ENCODE measurements around the gene TCTN2. TPM values are rescaled to one million over a fixed set of nuclear protein-coding genes. Genes with fewer than 3 reads are reported as not detected.

TCTN2 gene
- total RNA-seq, 1 experiment from 2014 or later: 11.5 TPM

DNA sequence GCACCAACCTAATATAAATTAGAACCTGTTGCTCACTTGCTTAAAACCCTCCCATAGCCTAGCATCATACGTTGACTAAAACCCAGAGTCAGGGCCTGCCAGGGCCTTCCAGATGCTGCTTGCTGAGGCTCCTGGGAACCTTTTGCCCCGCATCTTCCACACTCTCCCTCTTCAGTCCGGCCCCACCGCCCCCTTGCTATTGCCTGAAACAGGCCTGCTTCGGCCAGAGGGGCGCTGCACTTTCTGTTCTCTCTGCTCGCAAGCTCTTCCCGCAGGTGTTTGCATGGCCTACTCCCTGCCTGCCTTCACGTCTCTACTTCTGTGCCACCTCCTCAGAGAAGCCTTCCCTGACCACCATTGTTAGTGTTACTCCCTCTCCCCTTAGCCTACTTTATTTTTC lies 13.7 kb upstream of the TCTN2 start:
- H3K4me1 Mint-ChIP-seq (ENCODE audit: low read depth, unreplicated experiment): no peaks in the 10 kb centered on the region
- peaks cover 20% of the 10 kb centered on the region for H3K36me3 Mint-ChIP-seq (ENCODE audit: insufficient read depth, unreplicated experiment)
- no TSS peak for BruUV-seq (replicated peaks)
- CTCF ChIA-PET: no interaction called here
- H3K9me3 Mint-ChIP-seq (ENCODE audit: low read depth, unreplicated experiment): no peaks in the 10 kb centered on the region
- no peaks in the 10 kb centered on the region for H3K27me3 Mint-ChIP-seq (ENCODE audit: unreplicated experiment)
- no peak overlapping the region for H3K4me3 Mint-ChIP-seq (ENCODE audit: low read depth, unreplicated experiment)
- DNase-seq: no peak
- H3K27ac Mint-ChIP-seq (ENCODE audit: unreplicated experiment): no peak overlapping the region
- TF ChIP-seq, protein P1, sequence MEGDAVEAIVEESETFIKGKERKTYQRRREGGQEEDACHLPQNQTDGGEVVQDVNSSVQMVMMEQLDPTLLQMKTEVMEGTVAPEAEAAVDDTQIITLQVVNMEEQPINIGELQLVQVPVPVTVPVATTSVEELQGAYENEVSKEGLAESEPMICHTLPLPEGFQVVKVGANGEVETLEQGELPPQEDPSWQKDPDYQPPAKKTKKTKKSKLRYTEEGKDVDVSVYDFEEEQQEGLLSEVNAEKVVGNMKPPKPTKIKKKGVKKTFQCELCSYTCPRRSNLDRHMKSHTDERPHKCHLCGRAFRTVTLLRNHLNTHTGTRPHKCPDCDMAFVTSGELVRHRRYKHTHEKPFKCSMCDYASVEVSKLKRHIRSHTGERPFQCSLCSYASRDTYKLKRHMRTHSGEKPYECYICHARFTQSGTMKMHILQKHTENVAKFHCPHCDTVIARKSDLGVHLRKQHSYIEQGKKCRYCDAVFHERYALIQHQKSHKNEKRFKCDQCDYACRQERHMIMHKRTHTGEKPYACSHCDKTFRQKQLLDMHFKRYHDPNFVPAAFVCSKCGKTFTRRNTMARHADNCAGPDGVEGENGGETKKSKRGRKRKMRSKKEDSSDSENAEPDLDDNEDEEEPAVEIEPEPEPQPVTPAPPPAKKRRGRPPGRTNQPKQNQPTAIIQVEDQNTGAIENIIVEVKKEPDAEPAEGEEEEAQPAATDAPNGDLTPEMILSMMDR (IDR thresholded peaks at IDR 0.05; ENCODE audit: unreplicated experiment): no peak
- intact Hi-C loops (cut with micrococcal nuclease; ENCODE audit: unreplicated experiment): no loop called here

DNA sequence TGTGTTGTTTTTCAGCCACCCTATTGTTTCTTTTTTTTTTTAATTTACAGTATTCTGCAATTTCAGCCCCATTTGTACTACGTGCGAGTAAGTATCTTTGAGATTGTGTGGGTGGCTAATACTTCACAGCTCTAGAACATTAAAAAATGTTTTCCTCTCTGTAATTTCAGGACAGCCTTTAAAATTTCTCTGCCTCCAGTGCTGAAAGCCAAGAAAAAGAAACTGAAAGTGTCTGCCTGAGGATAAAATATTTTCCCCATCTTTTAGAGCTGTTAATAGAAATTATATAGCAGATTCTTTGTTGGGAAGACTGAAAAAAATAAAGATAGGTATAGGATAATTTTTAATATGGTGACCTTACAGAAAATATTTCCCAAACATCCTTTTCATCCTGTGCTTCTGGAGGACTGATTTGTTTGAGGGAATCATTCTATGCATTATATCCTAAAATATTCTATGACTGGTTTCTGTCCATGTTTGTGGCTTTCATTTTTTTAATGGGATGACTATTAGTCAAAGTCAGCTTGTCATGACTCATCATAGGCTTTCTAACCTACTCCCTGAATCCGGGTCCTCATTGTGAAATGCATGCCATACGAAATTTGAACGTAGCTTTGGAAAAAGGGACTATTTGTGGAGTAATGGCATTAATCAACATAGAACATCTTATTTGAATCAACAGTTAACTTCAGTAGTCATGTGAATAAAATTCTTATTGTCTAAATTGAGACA lies 10.8 kb upstream of the TCTN2 start:
- no peaks in the 10 kb centered on the region for H3K27me3 Mint-ChIP-seq (ENCODE audit: unreplicated experiment)
- no peak for DNase-seq
- H3K9me3 Mint-ChIP-seq (ENCODE audit: low read depth, unreplicated experiment): no peaks in the 10 kb centered on the region
- CTCF ChIA-PET: no interaction called here
- no peaks in the 10 kb centered on the region for H3K4me1 Mint-ChIP-seq (ENCODE audit: low read depth, unreplicated experiment)
- BruUV-seq (replicated peaks): no TSS peak
- TF ChIP-seq, protein P1 (IDR thresholded peaks at IDR 0.05; ENCODE audit: unreplicated experiment): no peak
- no peak overlapping the region for H3K27ac Mint-ChIP-seq (ENCODE audit: unreplicated experiment)
- H3K36me3 Mint-ChIP-seq (ENCODE audit: insufficient read depth, unreplicated experiment): peaks cover 19% of the 10 kb centered on the region
- H3K4me3 Mint-ChIP-seq (ENCODE audit: low read depth, unreplicated experiment): no peak overlapping the region
- intact Hi-C loops (cut with micrococcal nuclease; ENCODE audit: unreplicated experiment): no loop called here

DNA sequence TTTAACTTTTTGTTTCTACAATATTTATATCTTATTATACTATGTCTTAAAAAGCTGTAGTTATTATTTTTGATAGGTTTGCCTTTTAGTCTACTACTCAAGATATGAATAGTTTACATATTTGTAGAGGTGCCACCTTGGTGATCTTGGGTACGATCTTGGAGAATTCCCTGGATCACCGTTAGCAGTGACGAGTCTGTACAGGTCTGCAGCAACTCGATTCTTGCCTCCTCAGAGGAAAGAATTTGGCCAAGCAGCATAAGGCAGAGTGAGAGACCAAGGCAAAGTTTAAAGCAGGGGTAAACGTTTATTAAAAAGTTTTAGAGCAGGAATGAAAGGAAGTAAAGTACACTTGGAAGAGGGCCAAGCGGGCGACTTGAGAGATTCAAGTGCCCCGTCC lies 3.1 kb upstream of the TCTN2 start:
- CTCF ChIA-PET: no interaction called here
- intact Hi-C loops (cut with micrococcal nuclease; ENCODE audit: unreplicated experiment): no loop called here
- no peak overlapping the region for H3K27ac Mint-ChIP-seq (ENCODE audit: unreplicated experiment)
- H3K36me3 Mint-ChIP-seq (ENCODE audit: insufficient read depth, unreplicated experiment): peaks cover 22% of the 10 kb centered on the region
- H3K4me1 Mint-ChIP-seq (ENCODE audit: low read depth, unreplicated experiment): peaks cover 9% of the 10 kb centered on the region
- DNase-seq: no peak
- no peaks in the 10 kb centered on the region for H3K9me3 Mint-ChIP-seq (ENCODE audit: low read depth, unreplicated experiment)
- H3K27me3 Mint-ChIP-seq (ENCODE audit: unreplicated experiment): no peaks in the 10 kb centered on the region
- H3K4me3 Mint-ChIP-seq (ENCODE audit: low read depth, unreplicated experiment): no peak overlapping the region
- TF ChIP-seq, protein P1 (IDR thresholded peaks at IDR 0.05; ENCODE audit: unreplicated experiment): no peak
- BruUV-seq (replicated peaks): no TSS peak

DNA sequence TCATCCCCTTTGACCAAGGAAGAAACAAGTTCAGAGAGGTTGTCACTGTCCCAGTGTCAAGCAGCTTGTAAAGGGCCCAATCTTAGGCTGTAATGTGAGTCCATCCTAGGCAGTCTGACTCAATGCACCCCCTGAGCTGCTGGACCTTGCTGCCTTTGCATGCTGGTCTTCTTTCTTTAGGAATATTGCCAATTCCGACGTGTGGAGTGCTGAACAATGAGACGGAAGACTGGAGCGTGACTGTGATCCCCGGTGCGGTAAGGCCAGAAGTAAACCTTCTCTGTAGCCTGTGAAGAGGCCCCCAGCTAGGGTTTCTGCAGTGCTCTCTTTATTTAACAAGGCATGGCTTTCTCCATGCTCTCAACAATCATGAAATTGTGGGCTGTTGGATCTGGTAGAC lies 963 bp downstream of the TCTN2 start:
- Mint-ChIP-seq H3K36me3 (ENCODE audit: insufficient read depth, unreplicated experiment) (peaks cover 9% of the 10 kb centered on the region), H3K27ac (ENCODE audit: unreplicated experiment) (no peak overlapping the region), H3K4me3 (ENCODE audit: low read depth, unreplicated experiment) (peak overlapping the region; percentile 81), H3K27me3 (ENCODE audit: unreplicated experiment) (no peaks in the 10 kb centered on the region), H3K4me1 (ENCODE audit: low read depth, unreplicated experiment) (peaks cover 9% of the 10 kb centered on the region), H3K9me3 (ENCODE audit: low read depth, unreplicated experiment) (no peaks in the 10 kb centered on the region)
- TF ChIP-seq, protein P1 (IDR thresholded peaks at IDR 0.05; ENCODE audit: unreplicated experiment): no peak
- DNase-seq: no peak
- CTCF ChIA-PET: interaction anchor here (0.6 kb wide), 2 partner anchors 289 to 553 kb away, joined by 6 to 7 read pairs; no protein-coding TSS in a partner anchor
- intact Hi-C loops (cut with micrococcal nuclease; ENCODE audit: unreplicated experiment): no loop called here
- no TSS peak for BruUV-seq (replicated peaks)
